Fibroblast of gingiva (primary cell): ENCODE measurements around the gene YIPF1.
"Not testable (repeated sequence)": the region's sequence is repeated elsewhere in the genome, so short reads cannot be mapped to it uniquely, and the experiment has no call there.

ENCODE experiments used
- DNase-seq: peaks from one replicate; pipeline ENCODE4 v3.0.0-alpha.2; 2011; ENCODE audit warnings: low read depth

The YIPF1 gene

DNA sequence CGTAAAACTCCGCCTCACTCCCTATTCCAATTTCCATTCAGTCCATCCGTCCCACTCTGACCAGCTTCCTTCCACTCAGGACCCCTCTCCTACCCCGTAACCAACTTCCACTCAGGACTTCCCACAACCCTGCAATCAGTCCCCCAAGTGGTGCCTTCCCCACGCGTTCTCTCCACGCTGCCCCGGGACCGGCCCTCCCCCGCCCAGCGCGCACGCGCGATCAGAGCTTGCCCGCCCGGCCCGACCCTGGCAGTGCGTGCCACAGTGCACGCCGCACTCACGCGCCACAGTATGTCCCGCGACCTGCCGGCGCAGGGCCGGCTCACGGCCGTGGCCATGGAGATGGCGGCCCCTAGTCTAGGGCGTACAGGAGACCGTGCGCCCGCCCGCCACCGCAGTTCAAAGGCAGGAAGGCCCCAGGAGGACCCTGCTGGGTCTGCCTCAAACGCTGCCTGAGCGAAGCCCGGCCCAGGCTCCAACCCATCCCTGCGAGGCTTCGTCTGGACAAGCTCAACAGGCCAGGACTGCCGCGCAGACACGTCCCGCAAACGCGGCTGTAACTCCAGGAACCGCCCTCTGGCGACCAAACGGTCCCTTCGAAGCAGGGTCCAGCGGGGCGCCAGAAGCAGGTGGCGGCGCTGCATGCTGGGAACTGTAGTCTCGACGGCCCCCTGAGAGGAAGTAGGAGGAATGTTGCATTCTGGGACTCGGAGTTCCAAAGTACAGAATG is 51.5 kb downstream of the YIPF1 start, which contains the start of gene NDC1:
Gene NDC1 (minus strand): TSS at position 373 of the 730 bp plus-strand sequence. CDS start 35 bp downstream, at position 338.
- DNase-seq = peak; percentile 92

DNA sequence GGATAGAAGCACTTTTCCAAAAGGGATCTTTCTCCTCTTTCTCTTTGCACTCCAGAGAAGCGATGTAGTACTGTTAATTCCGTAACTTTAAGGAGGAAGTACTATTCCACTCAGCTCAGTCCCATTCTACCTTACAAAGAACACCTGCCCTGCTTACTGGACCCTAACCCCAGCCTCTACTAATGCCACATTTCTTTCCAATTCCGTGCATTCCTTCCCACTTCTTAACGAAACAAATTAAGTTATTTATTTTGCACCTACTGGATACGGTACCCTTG is 52.0 kb downstream of the YIPF1 start:
- no peak for DNase-seq

DNA sequence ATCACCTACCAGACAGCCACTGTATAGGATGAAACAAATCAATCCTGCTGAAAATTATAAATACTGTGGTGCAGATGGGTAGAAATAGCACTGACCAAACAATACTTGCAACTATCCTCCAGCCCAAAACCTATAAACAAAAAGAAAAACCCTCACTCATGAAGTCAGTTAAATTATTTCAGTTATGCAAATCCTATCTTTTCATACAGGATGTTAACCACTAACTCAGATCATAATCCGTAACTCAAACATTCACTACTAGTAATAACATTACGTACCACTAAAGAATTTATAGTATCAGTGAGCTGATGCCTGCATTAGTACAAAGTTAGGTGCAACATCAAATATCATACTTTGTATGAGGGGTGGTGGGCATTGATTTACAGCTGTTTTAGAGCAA is 54.1 kb downstream of the YIPF1 start:
- DNase-seq = no peak

DNA sequence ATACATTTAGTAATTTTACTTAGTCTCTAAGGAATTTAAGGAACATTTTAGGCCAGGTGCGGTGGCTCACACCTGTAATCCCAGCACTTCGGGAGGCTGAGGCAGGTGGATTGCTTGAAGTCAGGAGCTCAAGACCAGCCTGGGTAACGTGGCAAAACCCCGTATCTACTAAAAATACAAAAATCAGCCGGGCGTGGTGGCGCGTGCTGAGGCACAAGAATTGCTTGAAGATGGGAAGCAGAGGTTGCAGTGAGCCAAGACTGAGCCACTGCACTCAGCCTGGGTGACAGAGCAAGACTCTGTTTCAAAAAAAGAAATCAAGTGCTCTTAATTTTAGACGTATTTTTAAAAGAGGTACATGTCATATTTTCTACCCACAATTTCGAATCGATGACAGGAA is 54.8 kb downstream of the YIPF1 start:
- no peak for DNase-seq

DNA sequence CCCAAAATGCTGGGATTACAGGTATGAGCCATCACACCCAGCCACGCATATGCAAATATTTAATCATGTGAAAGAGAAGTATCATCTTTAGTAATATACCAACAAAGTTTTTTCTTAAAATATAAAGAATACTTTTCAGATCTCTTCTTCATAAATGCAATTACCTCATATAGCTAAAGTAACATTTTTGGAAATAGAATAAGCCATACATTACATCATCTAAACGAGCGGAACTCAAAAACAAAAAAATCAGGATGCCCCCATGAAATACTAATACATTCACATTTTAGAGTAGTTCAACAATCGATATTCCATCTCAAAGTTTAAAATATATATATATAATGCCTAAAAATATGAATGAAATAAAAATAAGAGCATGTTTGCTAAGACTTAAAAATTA is 56.2 kb downstream of the YIPF1 start:
- no peak for DNase-seq

DNA sequence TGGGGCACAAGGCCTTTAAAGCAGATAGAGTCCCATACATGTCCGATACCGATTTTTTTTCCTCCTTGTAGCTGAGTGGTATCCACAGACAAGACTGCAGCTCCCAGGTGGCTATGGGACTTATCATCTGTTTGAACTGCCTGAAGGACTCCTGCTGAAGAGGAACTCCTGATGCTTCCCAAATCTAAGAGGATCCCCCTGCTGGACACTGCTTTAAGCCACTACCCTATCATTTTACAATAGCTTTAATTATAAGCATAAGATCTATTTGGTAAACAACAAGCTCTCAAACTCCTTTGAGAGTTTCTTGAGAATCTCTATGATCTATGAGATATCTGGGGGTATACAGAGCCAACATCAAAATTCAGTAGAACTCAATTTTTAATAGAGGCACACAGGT is 63.2 kb downstream of the YIPF1 start:
- DNase-seq = peak; percentile 56

DNA sequence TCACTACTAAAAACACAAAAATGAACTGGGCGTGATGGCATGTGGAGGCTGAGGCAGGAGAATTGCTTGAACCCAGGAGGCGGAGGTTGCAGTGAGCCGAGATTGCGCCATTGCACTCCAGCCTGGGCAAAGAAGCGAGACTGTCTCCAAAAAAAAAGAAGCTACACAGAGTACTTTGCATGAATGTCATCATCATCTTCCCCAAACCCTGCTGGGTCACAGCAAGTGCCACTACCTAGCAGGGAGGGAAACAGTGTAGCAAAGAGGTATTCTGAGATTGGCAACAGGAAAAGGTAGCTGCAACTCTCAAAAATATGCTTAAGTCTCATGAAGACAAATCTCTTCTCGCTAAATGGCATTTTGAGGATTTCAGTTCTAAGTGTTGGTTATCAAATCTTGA is 64.3 kb downstream of the YIPF1 start:
- no peak for DNase-seq

DNA sequence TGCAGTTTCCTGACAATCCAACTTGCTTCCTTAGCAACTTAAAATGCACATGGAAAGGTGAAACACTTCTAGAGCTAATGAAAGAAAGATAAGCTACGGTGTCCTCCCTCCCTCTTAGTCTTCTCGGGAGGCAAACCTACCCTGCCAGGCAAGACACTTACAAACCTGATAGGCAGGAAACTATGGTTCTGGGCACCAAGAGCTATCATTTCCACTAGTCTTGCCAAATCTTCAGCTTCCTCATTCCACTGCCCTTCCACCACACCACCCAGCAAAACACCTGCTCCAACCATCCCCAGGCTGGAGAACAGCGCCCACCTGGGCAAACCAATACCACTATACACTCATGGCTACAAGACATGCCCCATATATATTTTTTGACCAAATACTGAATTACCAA is 66.7 kb downstream of the YIPF1 start:
- no peak for DNase-seq

DNA sequence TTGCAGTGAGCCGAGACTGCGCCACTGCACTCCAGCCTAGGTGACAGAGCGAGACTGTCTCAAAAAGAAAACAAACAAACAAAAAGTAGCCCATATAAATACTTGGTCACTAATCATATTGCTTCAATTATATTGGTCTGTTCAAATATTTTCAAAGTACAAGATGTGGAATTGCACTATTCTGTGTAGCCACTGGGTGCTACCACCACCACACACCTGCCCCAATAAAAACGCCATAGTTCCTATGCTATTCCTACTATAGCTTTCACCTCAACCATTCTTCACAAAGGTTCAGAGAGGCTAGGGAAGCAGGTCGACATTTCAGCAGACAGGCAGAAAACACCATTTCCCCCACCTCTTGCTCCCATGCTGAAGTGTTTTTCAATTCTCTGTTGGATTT is 68.2 kb downstream of the YIPF1 start:
- DNase-seq = no peak

DNA sequence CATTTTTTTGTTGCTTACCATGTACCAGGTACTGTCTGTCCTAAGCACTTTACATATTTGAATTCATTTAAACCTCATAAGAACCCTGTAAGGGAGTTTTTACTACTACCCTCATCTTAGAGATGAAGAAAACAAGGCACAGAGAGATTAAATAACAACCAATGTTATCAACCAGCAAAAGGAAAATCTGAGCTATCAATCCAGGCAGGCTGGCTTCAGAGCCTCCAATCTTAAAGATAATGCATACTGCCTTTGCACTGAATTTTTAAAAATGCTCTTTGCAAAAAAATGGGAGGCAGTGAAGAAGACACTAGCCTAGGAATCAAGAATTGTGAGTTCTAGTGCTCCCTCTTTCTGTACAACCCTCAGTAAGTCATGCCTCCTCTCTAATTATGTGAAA is 70.2 kb downstream of the YIPF1 start:
- no peak for DNase-seq

DNA sequence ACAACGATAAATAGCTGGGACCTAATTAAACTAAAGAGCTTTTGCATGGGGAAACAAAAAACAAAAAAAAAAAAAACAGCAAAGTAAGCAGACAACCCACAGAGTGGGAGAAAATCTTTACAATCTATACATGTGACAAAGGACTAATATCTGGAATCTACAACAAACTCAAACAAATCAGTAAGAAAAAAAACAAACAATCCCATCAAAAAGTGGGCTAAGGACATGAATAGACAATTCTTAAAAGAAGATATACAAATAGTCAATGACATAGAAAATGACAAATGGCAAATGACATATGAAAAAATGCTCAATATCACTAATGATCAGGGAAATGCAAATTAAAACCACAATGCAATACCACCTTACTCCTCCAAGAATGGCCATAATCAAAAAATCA is 73.0 kb downstream of the YIPF1 start:
- DNase-seq = not testable (repeated sequence)

DNA sequence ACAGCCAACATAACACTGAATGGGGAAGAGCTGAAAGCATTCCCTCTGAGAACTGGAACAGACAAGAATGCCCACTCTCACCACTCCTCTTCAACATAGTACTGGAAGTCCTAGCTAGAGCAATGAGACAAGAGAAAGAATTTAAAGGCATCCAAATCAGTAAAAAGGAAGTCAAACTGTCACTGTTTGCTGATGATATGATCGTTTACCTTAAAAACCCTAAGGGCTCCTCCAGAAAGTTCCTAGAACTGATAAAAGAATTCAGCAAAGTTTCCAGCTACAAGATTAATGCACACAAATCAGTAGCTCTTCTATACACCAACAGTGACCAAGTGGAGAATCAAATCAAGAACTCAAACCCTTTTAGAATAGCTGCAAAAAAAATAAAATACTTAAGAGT is 74.1 kb downstream of the YIPF1 start:
- DNase-seq = not testable (repeated sequence)

DNA sequence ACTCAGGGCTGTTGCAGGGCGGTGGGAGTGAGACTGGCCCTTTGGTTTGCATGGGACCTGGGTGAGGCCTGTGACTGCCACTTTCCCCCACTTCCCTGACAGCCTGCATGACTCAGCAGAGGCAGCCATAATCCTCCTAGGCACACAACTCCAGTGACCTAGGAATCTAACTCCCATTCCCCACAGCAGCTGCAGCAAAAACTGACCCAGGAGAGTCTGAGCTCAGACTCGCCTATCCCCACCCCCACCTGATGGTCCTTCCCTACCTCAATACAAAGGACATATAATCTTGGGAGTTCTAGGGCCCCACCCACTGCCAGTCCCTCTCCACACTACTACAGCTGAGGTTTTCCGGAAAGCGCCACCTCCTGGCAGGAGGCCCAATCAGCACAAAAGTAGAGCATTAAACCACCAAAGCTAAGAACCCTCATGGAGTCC is 78.2 kb downstream of the YIPF1 start:
- no peak for DNase-seq

DNA sequence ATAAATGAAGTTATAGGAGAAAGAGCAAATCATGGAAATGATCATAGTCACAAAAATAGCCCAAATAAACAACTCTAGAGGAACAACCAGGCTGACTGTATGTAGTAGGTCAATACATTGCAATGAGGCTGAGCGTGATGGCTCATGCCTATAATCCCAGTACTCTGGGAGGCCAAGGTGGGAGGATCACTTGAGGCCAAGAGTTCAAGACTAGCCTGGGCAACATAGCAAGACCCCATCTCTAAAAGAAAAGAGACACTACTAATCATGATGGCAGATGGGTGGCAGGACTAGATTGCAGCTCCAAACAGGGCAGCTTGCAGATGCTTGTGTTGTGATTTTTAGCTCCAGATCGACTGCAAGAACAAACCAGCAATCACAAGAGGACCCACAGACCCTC is 79.1 kb downstream of the YIPF1 start:
- no peak for DNase-seq

DNA sequence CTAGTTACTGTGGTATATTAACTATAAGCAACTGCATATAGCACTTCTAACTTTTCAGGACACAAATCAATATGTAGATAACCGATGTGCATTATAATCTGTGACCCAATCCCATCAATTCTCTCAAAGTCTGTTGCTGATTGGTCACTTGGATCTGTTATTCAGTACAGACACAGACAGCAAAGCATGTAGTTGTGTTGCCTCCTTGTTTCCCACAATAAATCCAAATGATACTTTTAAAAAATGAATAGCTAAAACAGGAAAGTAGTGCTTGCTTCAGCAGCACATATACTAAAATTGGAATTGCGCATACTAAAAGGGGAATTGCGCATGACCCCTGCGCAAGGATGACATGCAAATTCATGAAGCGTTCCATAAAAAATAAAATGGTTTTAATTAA is 79.6 kb downstream of the YIPF1 start:
- DNase-seq = no peak

DNA sequence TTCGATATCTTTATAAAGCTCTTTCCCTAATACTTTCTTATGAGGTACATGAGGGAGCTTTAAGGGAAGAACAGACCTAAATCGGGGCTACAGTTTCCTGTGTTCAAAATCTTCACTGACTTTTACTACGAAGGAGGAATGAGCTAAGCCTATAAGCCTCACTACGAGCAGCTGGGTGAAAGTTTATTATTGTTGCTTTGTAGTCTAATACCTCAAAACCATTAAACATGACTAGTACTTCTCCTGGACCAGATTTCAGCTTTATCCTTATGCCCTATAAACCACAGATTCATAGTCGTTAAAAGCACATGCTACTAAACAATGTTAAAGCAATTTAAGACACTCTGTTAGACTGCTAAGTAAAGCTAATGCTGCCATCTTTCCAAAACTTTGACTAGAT is 81.7 kb downstream of the YIPF1 start:
- peak; percentile 9 for DNase-seq

DNA sequence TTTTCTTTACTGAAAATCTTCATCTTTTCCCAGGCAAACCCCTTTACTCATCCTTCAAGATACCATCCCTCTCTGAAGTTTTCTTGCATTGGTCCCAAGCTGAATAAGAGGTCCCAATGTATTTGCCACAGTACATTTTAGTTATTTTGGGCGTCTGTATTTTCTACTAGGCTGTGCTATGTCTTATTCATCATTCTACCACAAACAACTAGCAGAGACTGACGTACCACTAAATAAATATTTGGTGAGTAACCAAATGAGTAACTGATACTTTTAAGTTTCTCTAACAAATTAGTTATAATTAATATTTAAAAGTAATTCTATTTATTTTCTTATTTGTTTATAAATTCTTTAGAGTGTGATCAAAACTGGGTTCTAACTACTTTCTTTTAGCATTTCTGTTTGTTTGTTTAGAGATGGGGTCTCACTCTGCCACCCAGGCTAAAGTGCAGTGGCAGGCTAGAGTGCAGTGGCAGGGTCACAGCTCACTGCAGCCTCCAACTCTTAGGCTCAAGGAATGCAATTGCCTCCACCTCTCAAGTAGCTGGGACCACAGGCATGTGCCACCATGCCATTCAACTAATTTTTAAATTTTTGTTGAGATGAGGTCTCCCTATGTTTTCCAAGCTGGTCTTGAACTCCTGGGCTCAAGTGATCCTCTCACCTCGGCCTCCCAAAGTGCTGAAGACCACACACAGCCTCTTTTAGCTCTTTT is 84.6 kb downstream of the YIPF1 start:
- DNase-seq = no peak

DNA sequence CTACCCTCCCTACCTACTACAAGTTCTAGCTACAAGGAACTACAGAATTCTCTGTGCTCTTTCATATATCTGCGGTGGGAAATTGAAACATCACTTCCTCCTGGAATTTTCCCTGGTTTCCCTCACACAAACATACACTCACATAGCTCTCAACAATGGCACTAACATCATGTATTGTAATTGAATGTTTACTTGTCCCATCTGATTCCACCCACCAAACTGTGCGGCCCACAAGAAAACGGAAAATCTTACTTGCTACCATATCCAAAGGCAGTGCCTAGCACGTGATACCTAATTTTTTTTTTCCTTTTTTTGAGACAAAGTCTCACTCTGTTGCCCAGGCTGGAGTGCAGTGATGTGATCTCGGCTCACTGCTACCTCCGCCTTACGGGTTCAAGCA is 85.4 kb downstream of the YIPF1 start:
- DNase-seq = no peak
